Measurements from ENCODE around the gene KIAA0232. TPM values are rescaled to one million over a fixed set of nuclear protein-coding genes. Genes with fewer than 3 reads are reported as not detected.
A peak's percentile ranks its signal among the peaks of the same experiment; 100 is the strongest.

KIAA0232 gene
- total and polyA plus RNA-seq, 2 of the 8 experiments (the other 6 are each of a cell fraction or from before 2014, with no cell fraction given), result 5.6 to 23.3 TPM

DNA sequence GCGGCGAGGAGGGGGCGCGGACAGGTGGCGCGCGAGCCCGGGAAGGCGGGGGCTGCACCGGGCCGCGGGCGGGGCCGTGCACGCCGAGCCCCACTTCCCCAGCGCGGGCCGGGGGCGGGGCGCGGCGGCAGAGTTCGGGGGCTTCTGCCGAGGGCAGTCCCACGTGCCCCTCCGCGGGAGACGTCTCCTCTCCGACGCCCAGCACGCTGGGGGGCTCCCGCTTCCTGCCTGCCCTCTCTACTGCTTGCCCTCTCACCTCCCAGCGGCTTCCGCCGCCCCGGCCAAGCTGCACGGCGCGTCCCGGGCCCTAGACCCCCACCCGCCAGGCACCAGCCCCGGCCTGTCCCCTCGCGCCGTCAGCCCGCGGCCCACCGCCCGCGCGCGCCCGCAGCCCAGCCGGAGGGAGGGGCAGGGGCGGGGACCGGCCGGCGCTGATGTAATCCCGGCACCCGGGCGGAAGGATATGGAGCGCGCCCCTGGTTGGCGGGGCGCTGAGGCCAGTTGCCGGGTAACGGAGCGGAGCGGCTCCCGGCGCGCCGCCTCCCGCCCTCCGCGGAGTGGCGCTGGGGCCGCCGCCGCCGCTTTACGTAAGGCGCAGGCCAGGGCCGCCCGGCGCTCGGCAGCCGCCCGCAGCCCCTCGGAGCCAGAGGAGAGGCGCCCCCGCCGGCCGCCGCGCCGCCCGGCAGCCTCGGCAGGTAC, at the start of gene KIAA0232 (continued):
- TF ChIP-seq TAF7 (optimal IDR thresholded peaks at IDR 0.05; ENCODE audit: borderline replicate concordance, low read depth, low read length) (no peak), KDM4A (IDR thresholded peaks at IDR 0.05; ENCODE audit: low read depth, low read length, severe bottlenecking) (peak; percentile 91), BRCA1 (IDR thresholded peaks at IDR 0.05; ENCODE audit: low read depth, low read length) (no peak), NANOG (IDR thresholded peaks at IDR 0.05; ENCODE audit: insufficient read depth, low read depth, low read length, poor library complexity, severe bottlenecking) (no peak), SP1 (IDR thresholded peaks at IDR 0.05; ENCODE audit: low read depth, low read length) (0 out of 2 replicates have a peak, but pooled peaks have one; percentile 35), RBBP5 (IDR thresholded peaks at IDR 0.05; ENCODE audit: borderline replicate concordance, low read depth, low read length) (0 out of 2 replicates have a peak, but pooled peaks have one; percentile 30), CREB1 (IDR thresholded peaks at IDR 0.05) (no peak; the same call in 1 of the 2 replicates), CHD2 (IDR thresholded peaks at IDR 0.05; ENCODE audit: low read length) (peak; percentile 89), SIRT6 (IDR thresholded peaks at IDR 0.05; ENCODE audit: low read length) (no peak), JUN (IDR thresholded peaks at IDR 0.05; ENCODE audit: low read depth, low read length) (no peak), YY1 (IDR thresholded peaks at IDR 0.05; ENCODE audit: low read depth, low read length) (0 out of 2 replicates have a peak, but pooled peaks have one; percentile 29), TCF12 (IDR thresholded peaks at IDR 0.05; ENCODE audit: low read depth, low read length) (0 out of 2 replicates have a peak, but pooled peaks have one; percentile 12), ASH2L (IDR thresholded peaks at IDR 0.05; ENCODE audit: low read length) (no peak), CEBPB (IDR thresholded peaks at IDR 0.05; ENCODE audit: low read depth, low read length) (peak; percentile 55; the same call in 1 of the 2 replicates), GTF2F1 (IDR thresholded peaks at IDR 0.05; ENCODE audit: borderline replicate concordance, low read depth, low read length) (no peak), CHD1 (IDR thresholded peaks at IDR 0.05; ENCODE audit: low read depth, low read length) (no peak), SIN3A (conservative IDR thresholded peaks at IDR 0.05 in 1 of 2, IDR thresholded peaks at IDR 0.05 in 1 of 2; ENCODE audit: low read depth in 1 of 2, low read length in 2 of 2) (peak in 1 of 2 experiments; percentile 84; a peak in 2 of 4 replicates), EP300 (IDR thresholded peaks at IDR 0.05; ENCODE audit: borderline replicate concordance in 1 of 2, low read depth in 2 of 2, low read length in 2 of 2) (peak in 1 of 2 experiments; percentile 39; a peak in 1 of 3 replicates)
- TF ChIP-seq, protein P1, sequence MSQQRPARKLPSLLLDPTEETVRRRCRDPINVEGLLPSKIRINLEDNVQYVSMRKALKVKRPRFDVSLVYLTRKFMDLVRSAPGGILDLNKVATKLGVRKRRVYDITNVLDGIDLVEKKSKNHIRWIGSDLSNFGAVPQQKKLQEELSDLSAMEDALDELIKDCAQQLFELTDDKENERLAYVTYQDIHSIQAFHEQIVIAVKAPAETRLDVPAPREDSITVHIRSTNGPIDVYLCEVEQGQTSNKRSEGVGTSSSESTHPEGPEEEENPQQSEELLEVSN (IDR thresholded peaks at IDR 0.05), result peak; percentile 90
- TF ChIP-seq, protein P2, sequence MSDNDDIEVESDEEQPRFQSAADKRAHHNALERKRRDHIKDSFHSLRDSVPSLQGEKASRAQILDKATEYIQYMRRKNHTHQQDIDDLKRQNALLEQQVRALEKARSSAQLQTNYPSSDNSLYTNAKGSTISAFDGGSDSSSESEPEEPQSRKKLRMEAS (IDR thresholded peaks at IDR 0.05), result peak; percentile 85

All from H1 (cell line).